HG03460 (cell line): Measurements from ENCODE around the gene FIBP.
"Not testable (repeated sequence)": the region's sequence is repeated elsewhere in the genome, so short reads cannot be mapped to it uniquely, and the experiment has no call there.

Experiments
- ATAC-seq: cut with Tn5 transposase; IDR thresholded peaks from one replicate; pipeline ENCODE4 v1.9.1; 2021; ENCODE audit not compliant: unreplicated experiment

Gene FIBP

GRCh38 chr11:65849366-65849765 lies 38.9 kb downstream of the FIBP start:
- ATAC-seq = no peak

- not testable (repeated sequence) for ATAC-seq
Measured at GRCh38 chr11:65848693-65849092, 39.6 kb downstream of the FIBP start.

GRCh38 chr11:65847746-65848145 lies 40.5 kb downstream of the FIBP start:
- no peak for ATAC-seq

- ATAC-seq = no peak
Measured at GRCh38 chr11:65844231-65844872, 43.9 kb downstream of the FIBP start.

- ATAC-seq = no peak
Measured at GRCh38 chr11:65843811-65844210, 44.5 kb downstream of the FIBP start.

- no peak for ATAC-seq
Measured at GRCh38 chr11:65842144-65842543, 46.1 kb downstream of the FIBP start.

- no peak for ATAC-seq
Measured at GRCh38 chr11:65834202-65834601, 54.1 kb downstream of the FIBP start.
